ENCODE results near the gene PRSS23.

DNA sequence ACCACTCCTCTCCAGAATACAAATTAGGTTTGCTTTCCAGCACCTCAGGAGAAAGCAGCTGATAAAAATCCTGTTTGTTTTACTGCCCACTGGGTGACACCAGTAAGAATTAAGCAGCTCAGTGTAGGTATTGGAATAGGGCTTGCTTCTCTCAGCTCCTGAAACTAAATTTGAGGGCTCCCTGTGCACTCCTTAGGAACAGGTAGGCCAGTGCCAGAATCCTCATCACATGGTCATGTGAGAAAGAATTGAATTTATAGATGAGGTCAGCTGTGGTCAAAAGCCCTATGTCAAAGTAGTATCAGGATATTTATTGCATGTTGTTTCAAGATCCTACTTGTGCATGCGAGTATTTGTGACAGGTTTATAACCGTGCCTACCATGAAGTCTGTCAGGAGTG, 1.0 kb downstream of the PRSS23 start:
- TF ChIP-seq YY1 (IDR thresholded peaks at IDR 0.05; ENCODE audit: insufficient read depth, insufficient read length): no peak
- TF ChIP-seq ZNF274 (IDR thresholded peaks at IDR 0.05; ENCODE audit: low read depth, low read length): no peak

Measured in NT2/D1 (cell line).